ENCODE measurements around the gene GPHN.
A peak's percentile ranks its signal among the peaks of the same experiment; 100 is the strongest.

- TF ChIP-seq POLR2A (IDR thresholded peaks at IDR 0.05) (no peak), CTCF (IDR thresholded peaks at IDR 0.05) (peak in 3 of 7 experiments; percentile 21 to 28 (median 26))
Measured at GRCh38 chr14:66662374-66662773, 154.4 kb downstream of the GPHN start.
